HEK293 (cell line): Measurements from ENCODE around the gene SPEG.

Experiments used
- CTCF ChIA-PET: fragments of 350-600 bp; formaldehyde crosslinking; extraction: SDS; loops from one replicate; lab custom pipeline; 2021; ENCODE audit warnings: antibody characterized with exemption; lab: Yijun Ruan, JAX
- POLR2A ChIA-PET: fragments of 300-600 bp; formaldehyde crosslinking; extraction: SDS; loops from one replicate; lab custom pipeline; 2020; ENCODE audit warnings: antibody characterized with exemption, inconsistent platforms; lab: Yijun Ruan, JAX
- H3K27ac ChIP-seq: fragments of 200-500 bp; sonication (Bioruptor generic); 2 replicates; pipeline ENCODE4 v1.5.1; 2014; ENCODE audit warnings: low read depth, low read length, control low read depth, inconsistent platforms; ENCODE audit errors: extremely low read depth
- H3K36me3 ChIP-seq, 2 experiments: fragments of 200-500 bp in 1 of 2; sonication (Bioruptor generic) in 1 of 2; 1 replicate in 1 of 2; 2 replicates in 1 of 2; pipeline ENCODE4 v1.5.1; 2014 to 2017; ENCODE audit warnings: inconsistent platforms in 2 of 2, low read length in 2 of 2; ENCODE audit not compliant: control insufficient read depth in 2 of 2, insufficient read depth in 1 of 2
- H3K4me1 ChIP-seq: fragments of 200-500 bp; sonication (Bioruptor generic); 2 replicates; pipeline ENCODE4 v1.5.1; 2014; ENCODE audit warnings: mild to moderate bottlenecking, low read length, inconsistent platforms; ENCODE audit not compliant: control insufficient read depth, insufficient read depth
- H3K4me3 ChIP-seq: 2 replicates; pipeline ENCODE4 v1.5.1; 2011; ENCODE audit warnings: low read depth, mild to moderate bottlenecking, control low read depth, low read length, moderate library complexity
- H3K9me3 ChIP-seq: fragments of 200-500 bp; sonication (Bioruptor generic); 2 replicates; pipeline ENCODE4 v1.5.1; 2014; ENCODE audit warnings: low read depth, low read length, inconsistent platforms; ENCODE audit not compliant: control insufficient read depth, insufficient read depth
- EGR2 ChIP-seq: fragments of 450-650 bp; formaldehyde crosslinking; IDR thresholded peaks from 2 replicates; pipeline ENCODE4 v1.5.1; 2016; ENCODE audit warnings: low read depth, missing biosample characterization, missing genetic modification characterization
- HOXD13 ChIP-seq: sonication (generic); formaldehyde crosslinking; IDR thresholded peaks from 2 replicates; pipeline ENCODE4 v1.8.0; 2022; ENCODE audit warnings: missing genetic modification reagents, borderline replicate concordance
- KLF9 ChIP-seq: fragments of 450-650 bp; formaldehyde crosslinking; IDR thresholded peaks from 2 replicates; pipeline ENCODE4 v1.5.1; 2016; ENCODE audit warnings: missing biosample characterization, missing genetic modification characterization, low read depth
- MYNN ChIP-seq: fragments of 450-650 bp; formaldehyde crosslinking; IDR thresholded peaks from 2 replicates; pipeline ENCODE4 v1.5.1; 2016; ENCODE audit warnings: missing biosample characterization, missing genetic modification characterization, borderline replicate concordance
- MZF1 ChIP-seq: fragments of 450-650 bp; formaldehyde crosslinking; IDR thresholded peaks from 2 replicates; pipeline ENCODE4 v1.5.1; 2017; ENCODE audit warnings: missing biosample characterization, missing genetic modification characterization, borderline replicate concordance
- ZNF19 ChIP-seq: fragments of 450-650 bp; formaldehyde crosslinking; IDR thresholded peaks from 2 replicates; pipeline ENCODE4; 2016; ENCODE audit warnings: missing biosample characterization, missing genetic modification characterization, low read depth
- ZNF366 ChIP-seq: fragments of 450-650 bp; formaldehyde crosslinking; conservative IDR thresholded peaks from 2 replicates; pipeline ENCODE4 v1.5.1; 2016; ENCODE audit warnings: missing biosample characterization, missing genetic modification characterization
- ZNF404 ChIP-seq: fragments of 450-650 bp; formaldehyde crosslinking; IDR thresholded peaks from 2 replicates; pipeline ENCODE4 v1.5.1; 2017; ENCODE audit warnings: missing biosample characterization, missing genetic modification characterization
- ZNF473 ChIP-seq: fragments of 450-650 bp; formaldehyde crosslinking; IDR thresholded peaks from 2 replicates; pipeline ENCODE4 v1.5.1; 2017; ENCODE audit warnings: missing biosample characterization, missing genetic modification characterization
- ZNF48 ChIP-seq: fragments of 450-650 bp; formaldehyde crosslinking; IDR thresholded peaks from 2 replicates; pipeline ENCODE4 v1.5.1; 2016; ENCODE audit warnings: missing biosample characterization, missing genetic modification characterization
- ZNF518A ChIP-seq: fragments of 450-650 bp; formaldehyde crosslinking; conservative IDR thresholded peaks from 2 replicates; pipeline ENCODE4 v1.5.1; 2016; ENCODE audit warnings: low read depth, missing biosample characterization, missing genetic modification characterization
- ZNF585B ChIP-seq: fragments of 450-650 bp; formaldehyde crosslinking; IDR thresholded peaks from 2 replicates; pipeline ENCODE4 v1.5.1; 2016; ENCODE audit warnings: missing biosample characterization, missing genetic modification characterization
- ZNF610 ChIP-seq: fragments of 450-650 bp; formaldehyde crosslinking; IDR thresholded peaks from 2 replicates; pipeline ENCODE4 v1.5.1; 2016; ENCODE audit warnings: missing biosample characterization, missing genetic modification characterization, borderline replicate concordance
- ZNF623 ChIP-seq: fragments of 450-650 bp; formaldehyde crosslinking; IDR thresholded peaks from 2 replicates; pipeline ENCODE4 v1.5.1; 2016; ENCODE audit warnings: missing biosample characterization, missing genetic modification characterization
- ZNF624 ChIP-seq: fragments of 450-650 bp; formaldehyde crosslinking; IDR thresholded peaks from 2 replicates; pipeline ENCODE4 v1.5.1; 2017; ENCODE audit warnings: missing biosample characterization, missing genetic modification characterization
- ZNF843 ChIP-seq: fragments of 450-650 bp; formaldehyde crosslinking; IDR thresholded peaks from 2 replicates; pipeline ENCODE4 v1.5.1; 2016; ENCODE audit warnings: missing biosample characterization, missing genetic modification characterization
- TF ChIP-seq, protein P1 (sequence below): fragments of 450-650 bp; formaldehyde crosslinking; IDR thresholded peaks from 2 replicates; pipeline ENCODE4 v1.5.1; 2016; ENCODE audit warnings: missing biosample characterization, missing genetic modification characterization

The SPEG gene

DNA sequence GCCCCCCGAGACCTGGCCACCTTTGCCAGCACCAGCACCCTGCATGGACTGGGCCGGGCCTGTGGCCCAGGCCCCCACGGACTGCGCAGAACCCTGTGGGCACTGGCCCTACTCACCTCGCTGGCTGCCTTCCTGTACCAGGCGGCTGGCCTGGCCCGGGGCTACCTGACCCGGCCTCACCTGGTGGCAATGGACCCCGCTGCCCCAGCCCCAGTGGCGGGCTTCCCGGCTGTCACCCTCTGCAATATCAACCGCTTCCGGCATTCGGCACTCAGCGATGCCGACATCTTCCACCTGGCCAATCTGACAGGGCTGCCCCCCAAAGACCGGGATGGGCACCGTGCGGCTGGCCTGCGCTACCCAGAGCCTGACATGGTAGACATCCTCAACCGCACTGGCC lies 80.2 kb downstream of the SPEG start:
- POLR2A ChIA-PET: interaction anchor here (2.4 kb wide), 1 partner anchor 16 kb away, joined by 8 read pairs; the partner anchor contains the start of gene GMPPA
- no peaks in the 10 kb centered on the region for H3K4me1 ChIP-seq
- CTCF ChIA-PET: interaction anchor here (8.6 to 9.5 kb wide), 2 partner anchors 12 to 17 kb away, joined by 137 to 150 read pairs; partner anchors contain the start of gene GMPPA
- H3K9me3 ChIP-seq: no peaks in the 10 kb centered on the region
- no peaks in the 10 kb centered on the region for H3K36me3 ChIP-seq
- TF ChIP-seq ZNF610 (tag by site-specific recombination): no peak
- TF ChIP-seq, protein P1, sequence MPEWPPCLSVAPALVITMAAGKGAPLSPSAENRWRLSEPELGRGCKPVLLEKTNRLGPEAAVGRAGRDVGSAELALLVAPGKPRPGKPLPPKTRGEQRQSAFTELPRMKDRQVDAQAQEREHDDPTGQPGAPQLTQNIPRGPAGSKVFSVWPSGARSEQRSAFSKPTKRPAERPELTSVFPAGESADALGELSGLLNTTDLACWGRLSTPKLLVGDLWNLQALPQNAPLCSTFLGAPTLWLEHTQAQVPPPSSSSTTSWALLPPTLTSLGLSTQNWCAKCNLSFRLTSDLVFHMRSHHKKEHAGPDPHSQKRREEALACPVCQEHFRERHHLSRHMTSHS (tag by site-specific recombination): no peak
- no peak for TF ChIP-seq ZNF843 (tag by site-specific recombination)
- TF ChIP-seq ZNF19 (tag by site-specific recombination): no peak
- no peak for TF ChIP-seq HOXD13 (CRISPR knock-in tag)
- no peak for TF ChIP-seq ZNF585B (tag by site-specific recombination)
- TF ChIP-seq ZNF624: no peak
- no peak for TF ChIP-seq ZNF404
- TF ChIP-seq, all 188 proteins: peak for 0
- Histone ChIP-seq H3K4me3 (no peak overlapping the region), H3K27ac (no peak overlapping the region)

GRCh38 chr2:219515874-219516629 lies 81.4 kb downstream of the SPEG start:
- CTCF ChIA-PET: interaction anchor here (0.6 to 9.5 kb wide), 4 partner anchors 14 to 114 kb away, joined by 3 to 150 read pairs (median 4); partner anchors contain the start of gene GMPPA
- TF ChIP-seq ZNF48 (tag by site-specific recombination) (no peak), KLF9 (tag by site-specific recombination) (peak; percentile 45; the same call in 1 of the 2 replicates), MYNN (no peak), ZNF366 (tag by site-specific recombination) (0 out of 2 replicates have a peak, but pooled peaks have one; percentile 15), EGR2 (tag by site-specific recombination) (no peak)
- TF ChIP-seq, all 188 proteins: peak for 2
- Histone ChIP-seq H3K4me3 (no peak overlapping the region), H3K27ac (no peak overlapping the region), H3K4me1 (no peaks in the 10 kb centered on the region), H3K9me3 (no peaks in the 10 kb centered on the region), H3K36me3 (no peaks in the 10 kb centered on the region)
- POLR2A ChIA-PET: interaction anchor here (1.0 to 2.4 kb wide), 2 partner anchors 11 to 18 kb away, joined by 3 to 8 read pairs; partner anchors contain the start of gene GMPPA

DNA sequence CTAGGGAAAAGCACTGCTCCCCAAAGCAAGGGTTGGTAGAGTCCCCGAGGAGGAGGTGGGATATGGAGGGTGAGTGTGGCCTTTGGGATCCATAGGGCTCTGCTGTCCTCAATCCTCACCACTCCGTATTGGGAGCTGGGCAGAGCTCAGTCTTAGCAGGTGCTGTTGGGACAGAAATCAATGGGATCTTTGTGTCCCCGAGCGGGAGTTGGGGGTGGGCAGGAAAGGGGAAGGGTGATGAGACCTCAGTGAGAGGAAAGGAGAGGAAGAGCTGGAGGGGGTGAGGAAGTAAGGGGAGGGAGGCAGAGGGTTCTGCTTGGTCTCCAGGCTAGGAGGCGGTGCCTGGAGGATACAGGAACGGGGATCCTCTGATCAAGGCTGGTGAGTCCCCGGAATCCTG lies 82.2 kb downstream of the SPEG start:
- Histone ChIP-seq H3K4me1 (peaks cover 6% of the 10 kb centered on the region), H3K9me3 (no peaks in the 10 kb centered on the region), H3K27ac (no peak overlapping the region), H3K4me3 (no peak overlapping the region), H3K36me3 (no peaks in the 10 kb centered on the region)
- POLR2A ChIA-PET: interaction anchor here (1.0 kb wide), 1 partner anchor 11 kb away, joined by 3 read pairs; no protein-coding TSS in a partner anchor
- CTCF ChIA-PET: interaction anchor here (0.6 to 5.9 kb wide), 6 partner anchors 11 to 115 kb away, joined by 3 to 61 read pairs (median 4); a partner anchor contains a TSS
- TF ChIP-seq MZF1 (tag by site-specific recombination): no peak
- no peak for TF ChIP-seq ZNF473 (tag by site-specific recombination)
- TF ChIP-seq ZNF623 (tag by site-specific recombination): no peak
- TF ChIP-seq ZNF518A (tag by site-specific recombination): no peak
